KBM-7 (cell line): ENCODE results near the gene CD83.
"Not testable (repeated sequence)": the region's sequence is repeated elsewhere in the genome, so short reads cannot be mapped to it uniquely, and the experiment has no call there.

Experiments used
- DNase-seq: peaks from one replicate; pipeline ENCODE4 v3.0.0-alpha.2; 2015
- in situ Hi-C: fragments of 300-500 bp; cut with MboI; formaldehyde crosslinking; loops from 2 replicates; pipeline ENCODE4 v1.14.3; 2020; ENCODE audit warnings: low sequenced_read_pairs, low pct_unique_long_range_greater_than_20kb, mixed read lengths

CD83 gene

GRCh38 chr6:14142511-14143223 is 25.1 kb downstream of the CD83 start:
- in situ Hi-C loops = no loop called here
- no peak for DNase-seq

- in situ Hi-C loops = no loop called here
These were observed 25.7 kb downstream of the CD83 start for GRCh38 chr6:14143305-14143704.

GRCh38 chr6:14144678-14145113 is 27.1 kb downstream of the CD83 start:
- peak; percentile 82 for DNase-seq
- in situ Hi-C loops = no loop called here

More at GRCh38 chr6:14143305-14143704, 25.7 kb downstream of the CD83 start:
- DNase-seq = no peak

- in situ Hi-C loops = no loop called here
These were observed 29.0 kb downstream of the CD83 start for GRCh38 chr6:14146506-14147096.

GRCh38 chr6:14147891-14148290 is 30.3 kb downstream of the CD83 start:
- in situ Hi-C loops = no loop called here
- no peak for DNase-seq

More at GRCh38 chr6:14146506-14147096, 29.0 kb downstream of the CD83 start:
- DNase-seq = no peak

GRCh38 chr6:14148471-14148870 is 30.9 kb downstream of the CD83 start:
- no peak for DNase-seq
- in situ Hi-C loops = no loop called here

- in situ Hi-C loops = no loop called here
These were observed 31.6 kb downstream of the CD83 start for GRCh38 chr6:14149053-14149738.

GRCh38 chr6:14149739-14150130 is 32.2 kb downstream of the CD83 start:
- in situ Hi-C loops = no loop called here
- DNase-seq = no peak

More at GRCh38 chr6:14149053-14149738, 31.6 kb downstream of the CD83 start:
- DNase-seq = no peak

- in situ Hi-C loops, DNase-seq: not testable (repeated sequence)
These were observed 33.7 kb downstream of the CD83 start for GRCh38 chr6:14151300-14151699.

GRCh38 chr6:14151773-14152172 is 34.2 kb downstream of the CD83 start:
- DNase-seq = no peak
- in situ Hi-C loops = no loop called here

GRCh38 chr6:14153228-14153627 is 35.7 kb downstream of the CD83 start:
- no peak for DNase-seq
- in situ Hi-C loops = no loop called here

GRCh38 chr6:14159090-14159489 is 41.5 kb downstream of the CD83 start:
- in situ Hi-C loops = no loop called here
- DNase-seq = no peak

- in situ Hi-C loops = no loop called here
- DNase-seq = no peak
These were observed 45.3 kb downstream of the CD83 start for GRCh38 chr6:14162826-14163225.

GRCh38 chr6:14165091-14165490 is 47.5 kb downstream of the CD83 start:
- no peak for DNase-seq
- in situ Hi-C loops = no loop called here

- in situ Hi-C loops = no loop called here
- no peak for DNase-seq
These were observed 49.3 kb downstream of the CD83 start for GRCh38 chr6:14166839-14167238.

GRCh38 chr6:14170128-14170527 is 52.6 kb downstream of the CD83 start:
- in situ Hi-C loops = no loop called here
- DNase-seq = no peak

GRCh38 chr6:14172562-14172961 is 55.0 kb downstream of the CD83 start:
- in situ Hi-C loops = no loop called here

GRCh38 chr6:14174226-14174625 is 56.7 kb downstream of the CD83 start:
- DNase-seq = no peak
- in situ Hi-C loops = no loop called here

More at GRCh38 chr6:14172562-14172961, 55.0 kb downstream of the CD83 start:
- peak; percentile 12 for DNase-seq

GRCh38 chr6:14174996-14175395 is 57.4 kb downstream of the CD83 start:
- DNase-seq = no peak
- in situ Hi-C loops = no loop called here

GRCh38 chr6:14176429-14176828 is 58.9 kb downstream of the CD83 start:
- in situ Hi-C loops = no loop called here
- DNase-seq = no peak
